Measurements from ENCODE around the gene C1orf116.

C1orf116 gene

GRCh38 chr1:207009182-207009850 is 23.2 kb downstream of the C1orf116 start:
- no peak for DNase-seq (ENCODE audit: extremely low read depth, low read depth)
- H3K4me3 ChIP-seq (replicated peaks; ENCODE audit: low read depth, low read length): no peak overlapping the region
- TF ChIP-seq, protein P1, sequence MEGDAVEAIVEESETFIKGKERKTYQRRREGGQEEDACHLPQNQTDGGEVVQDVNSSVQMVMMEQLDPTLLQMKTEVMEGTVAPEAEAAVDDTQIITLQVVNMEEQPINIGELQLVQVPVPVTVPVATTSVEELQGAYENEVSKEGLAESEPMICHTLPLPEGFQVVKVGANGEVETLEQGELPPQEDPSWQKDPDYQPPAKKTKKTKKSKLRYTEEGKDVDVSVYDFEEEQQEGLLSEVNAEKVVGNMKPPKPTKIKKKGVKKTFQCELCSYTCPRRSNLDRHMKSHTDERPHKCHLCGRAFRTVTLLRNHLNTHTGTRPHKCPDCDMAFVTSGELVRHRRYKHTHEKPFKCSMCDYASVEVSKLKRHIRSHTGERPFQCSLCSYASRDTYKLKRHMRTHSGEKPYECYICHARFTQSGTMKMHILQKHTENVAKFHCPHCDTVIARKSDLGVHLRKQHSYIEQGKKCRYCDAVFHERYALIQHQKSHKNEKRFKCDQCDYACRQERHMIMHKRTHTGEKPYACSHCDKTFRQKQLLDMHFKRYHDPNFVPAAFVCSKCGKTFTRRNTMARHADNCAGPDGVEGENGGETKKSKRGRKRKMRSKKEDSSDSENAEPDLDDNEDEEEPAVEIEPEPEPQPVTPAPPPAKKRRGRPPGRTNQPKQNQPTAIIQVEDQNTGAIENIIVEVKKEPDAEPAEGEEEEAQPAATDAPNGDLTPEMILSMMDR (IDR thresholded peaks at IDR 0.05; ENCODE audit: low read depth, low read length, missing control alignments): no peak

GRCh38 chr1:207007352-207008033 is 25.1 kb downstream of the C1orf116 start:
- TF ChIP-seq, protein P1 (IDR thresholded peaks at IDR 0.05; ENCODE audit: low read depth, low read length, missing control alignments): no peak

GRCh38 chr1:207006914-207007313 is 25.6 kb downstream of the C1orf116 start:
- no peak for DNase-seq (ENCODE audit: extremely low read depth, low read depth)
- H3K4me3 ChIP-seq (replicated peaks; ENCODE audit: low read depth, low read length): no peak overlapping the region
- TF ChIP-seq, protein P1 (IDR thresholded peaks at IDR 0.05; ENCODE audit: low read depth, low read length, missing control alignments): no peak

More at GRCh38 chr1:207007352-207008033, 25.1 kb downstream of the C1orf116 start:
- DNase-seq (ENCODE audit: extremely low read depth, low read depth): peak; percentile 72
- no peak overlapping the region for H3K4me3 ChIP-seq (replicated peaks; ENCODE audit: low read depth, low read length)

- TF ChIP-seq, protein P1 (IDR thresholded peaks at IDR 0.05; ENCODE audit: low read depth, low read length, missing control alignments): no peak
- H3K4me3 ChIP-seq (replicated peaks; ENCODE audit: low read depth, low read length): no peak overlapping the region
- DNase-seq (ENCODE audit: extremely low read depth, low read depth): no peak
Measured at GRCh38 chr1:207006083-207006482, 26.5 kb downstream of the C1orf116 start.

DNA sequence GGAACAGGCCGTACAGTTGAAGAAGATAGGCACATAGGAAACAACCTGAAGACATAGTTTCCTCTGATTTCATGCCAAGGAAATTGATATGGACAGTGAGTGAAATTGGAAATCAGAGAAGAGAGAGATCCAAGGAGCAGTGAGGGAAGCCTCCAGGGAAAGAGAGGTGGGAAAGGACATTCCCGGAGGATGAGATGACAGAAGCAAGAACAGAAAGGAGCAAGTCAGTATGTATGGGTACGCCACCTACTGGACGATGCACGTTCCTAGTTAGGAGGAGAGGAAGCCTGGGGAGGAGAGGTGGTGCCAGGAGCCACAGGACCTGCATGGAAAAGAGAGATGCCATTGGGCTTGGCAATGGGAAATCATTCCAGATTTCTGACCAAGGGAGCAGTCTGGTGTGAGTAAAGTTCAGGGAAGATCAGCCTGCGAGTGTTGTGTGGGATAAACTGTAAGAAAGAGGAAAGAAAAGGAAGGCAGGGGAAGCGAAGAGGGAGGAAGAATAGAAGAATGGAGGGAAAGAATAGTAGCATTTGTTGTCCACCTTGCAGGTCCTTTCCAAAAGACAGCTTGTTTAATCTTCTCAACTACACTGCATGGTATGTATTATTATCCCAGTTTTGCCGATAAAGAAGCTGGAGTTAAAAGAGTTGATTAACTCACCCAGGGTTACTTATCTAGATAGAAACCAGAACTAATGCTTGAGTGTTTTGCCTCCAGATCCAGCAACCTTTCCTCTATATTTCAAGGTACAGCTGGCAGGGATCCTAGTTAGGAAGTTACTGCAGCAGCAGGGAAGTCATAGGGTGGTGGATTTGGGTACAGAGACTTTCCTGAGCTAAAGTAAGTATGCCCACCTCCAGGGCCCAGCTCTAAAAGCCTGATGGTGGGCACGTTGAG is 27.4 kb downstream of the C1orf116 start:
- no peak overlapping the region for H3K4me3 ChIP-seq (replicated peaks; ENCODE audit: low read depth, low read length)
- peak; percentile 59 for DNase-seq (ENCODE audit: extremely low read depth, low read depth)

DNA sequence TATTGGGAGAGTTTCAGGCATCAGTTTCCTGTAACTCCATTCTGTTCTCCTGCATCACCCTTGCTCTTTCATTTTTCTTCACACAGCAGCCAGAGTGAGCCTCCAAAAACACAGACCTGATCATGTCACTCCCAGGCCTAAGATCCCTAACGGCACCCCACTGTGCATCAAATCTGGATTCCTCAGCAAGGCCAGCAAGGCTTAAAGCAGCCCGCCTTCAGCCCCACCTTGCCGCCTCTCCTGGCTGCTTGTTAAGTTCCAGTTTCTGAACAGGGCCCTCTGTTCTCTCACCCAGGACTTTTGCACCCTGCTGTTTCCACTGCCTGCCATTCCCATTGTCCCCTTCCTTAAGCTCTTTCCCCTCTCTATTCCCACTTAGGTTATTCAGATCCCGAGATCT is 29.3 kb downstream of the C1orf116 start:
- TF ChIP-seq, protein P1 (IDR thresholded peaks at IDR 0.05; ENCODE audit: low read depth, low read length, missing control alignments): no peak
- H3K4me3 ChIP-seq (replicated peaks; ENCODE audit: low read depth, low read length): no peak overlapping the region
- no peak for DNase-seq (ENCODE audit: extremely low read depth, low read depth)

More for the DNA sequence above, 27.4 kb downstream of the C1orf116 start:
- TF ChIP-seq, protein P1 (IDR thresholded peaks at IDR 0.05; ENCODE audit: low read depth, low read length, missing control alignments): peak; percentile 92
